B cell (primary cell): ENCODE results near the gene UBR4. TPM values are rescaled to one million over a fixed set of nuclear protein-coding genes. Genes with fewer than 3 reads are reported as not detected.

Experiments
- ATAC-seq: fragments of 200-7000 bp; cut with Tn5 transposase; one replicate; pipeline ENCODE4 v1.10.0; 2021; ENCODE audit warnings: low read depth, mild to moderate bottlenecking, moderate number of reproducible peaks, moderate library complexity
- CTCF ChIA-PET: fragments of 350-600 bp; sonication (Branson Sonifier 250); formaldehyde crosslinking; loops from one replicate; lab custom pipeline; 2021; ENCODE audit warnings: antibody characterized with exemption, inconsistent platforms; lab: Charles Lee
- POLR2A ChIA-PET: fragments of 350-600 bp; sonication (Branson Sonifier 250); formaldehyde crosslinking; loops from one replicate; lab custom pipeline; 2021; ENCODE audit warnings: antibody characterized with exemption; lab: Charles Lee
- DNase-seq: peaks from one replicate; pipeline ENCODE4 v3.0.0; 2013
- H2AFZ ChIP-seq: 2 replicates; pipeline ENCODE4 v1.6.1; 2012; ENCODE audit warnings: mild to moderate bottlenecking, low read depth, low read length; ENCODE audit not compliant: insufficient read depth, poor library complexity, severe bottlenecking
- H3K27ac ChIP-seq, 2 donors: 1 replicate in 1 of 2; 2 replicates in 1 of 2; pipeline ENCODE4 v1.5.1; 2012 to 2013; ENCODE audit warnings: low read length in 2 of 2, mild to moderate bottlenecking in 2 of 2, moderate library complexity in 1 of 2
- H3K27me3 ChIP-seq, 4 experiments: fragments of 200-600 bp in 1 of 4; sonication (generic) in 1 of 4; replicated peaks in 1 of 4; 1 replicate in 2 of 4; 2 replicates in 2 of 4; pipeline versions ENCODE4 v1.6.1 to v1.7.0; 2013 to 2016; ENCODE audit warnings: low read length in 3 of 4, mild to moderate bottlenecking in 2 of 4, mixed read lengths in 1 of 4, moderate library complexity in 1 of 4; ENCODE audit not compliant: insufficient read depth in 4 of 4, control insufficient read depth in 3 of 4; ENCODE audit errors: control extremely low read depth in 1 of 4
- H3K36me3 ChIP-seq, 2 experiments: replicated peaks in 1 of 2; 1 replicate in 1 of 2; 2 replicates in 1 of 2; pipeline versions ENCODE4 v1.6.1 to v1.7.1; 2013; ENCODE audit warnings: low read length in 1 of 2; ENCODE audit not compliant: insufficient read depth in 2 of 2, control insufficient read depth in 1 of 2; ENCODE audit errors: control extremely low read depth in 1 of 2, extremely low read depth in 1 of 2
- H3K4me1 ChIP-seq, 2 donors: fragments of 200-600 bp in 1 of 2; sonication (generic) in 1 of 2; 1 replicate in 1 of 2; 2 replicates in 1 of 2; pipeline versions ENCODE4 v1.5.1 to v1.6.1; 2013 to 2017; ENCODE audit warnings: low read length in 2 of 2; ENCODE audit not compliant: control insufficient read depth in 2 of 2, insufficient read depth in 2 of 2
- H3K4me2 ChIP-seq: replicated peaks from 2 replicates; pipeline ENCODE3; 2012; ENCODE audit warnings: mild to moderate bottlenecking, low read depth, low read length; ENCODE audit not compliant: poor library complexity, severe bottlenecking
- H3K4me3 ChIP-seq, 5 experiments: fragments of 200-600 bp in 1 of 5; sonication (generic) in 1 of 5; 1 replicate in 3 of 5; 2 replicates in 2 of 5; pipeline versions ENCODE4 v1.5.1 to v1.7.0; 2011 to 2016; ENCODE audit warnings: low read length in 4 of 5, mild to moderate bottlenecking in 4 of 5, low read depth in 2 of 5, control low read depth in 1 of 5, moderate library complexity in 1 of 5; ENCODE audit not compliant: insufficient read depth in 1 of 5; ENCODE audit errors: control extremely low read depth in 1 of 5, extremely low read depth in 1 of 5
- H3K79me2 ChIP-seq: fragments of 200-600 bp; sonication (generic); one replicate; pipeline ENCODE4 v1.6.0; 2016; ENCODE audit warnings: low read length; ENCODE audit not compliant: control insufficient read depth, insufficient read depth
- H3K9ac ChIP-seq: fragments of 200-600 bp; sonication (generic); 2 replicates; pipeline ENCODE4 v1.6.1; 2017; ENCODE audit warnings: mild to moderate bottlenecking, low read length, moderate library complexity
- H3K9me3 ChIP-seq, 3 donors: one replicate each; pipeline versions ENCODE4 v1.6.1 to v1.7.1; 2013; ENCODE audit warnings: low read length in 2 of 3; ENCODE audit not compliant: control insufficient read depth in 2 of 3, insufficient read depth in 1 of 3; ENCODE audit errors: control extremely low read depth in 1 of 3
- H4K20me1 ChIP-seq: 2 replicates; pipeline ENCODE4 v1.6.0; 2012; ENCODE audit warnings: mild to moderate bottlenecking, low read length; ENCODE audit not compliant: insufficient read depth, control insufficient read depth, poor library complexity, severe bottlenecking
- H3K27ac Mint-ChIP-seq: one replicate; pipeline ENCODE4 v1.8.0; 2021; ENCODE audit warnings: mixed read lengths
- H3K27me3 Mint-ChIP-seq: one replicate; pipeline ENCODE4 v1.8.0; 2021; ENCODE audit warnings: mixed read lengths
- H3K4me1 Mint-ChIP-seq: one replicate; pipeline ENCODE4 v1.8.0; 2021; ENCODE audit warnings: mixed read lengths
- H3K4me3 Mint-ChIP-seq: one replicate; pipeline ENCODE4 v1.8.0; 2021; ENCODE audit warnings: mixed read lengths
- H3K9me3 Mint-ChIP-seq: one replicate; pipeline ENCODE4 v1.8.0; 2022; ENCODE audit warnings: mixed read lengths; ENCODE audit not compliant: insufficient read depth
- CTCF ChIP-seq: fragments of 200-600 bp; IDR thresholded peaks from one replicate; pipeline ENCODE4 v1.8.0; 2022; ENCODE audit warnings: antibody characterized with exemption, mild to moderate bottlenecking
- EZH2 ChIP-seq: IDR thresholded peaks from 2 replicates; pipeline ENCODE4 v1.6.1; 2012; ENCODE audit warnings: borderline replicate concordance, low read depth, mild to moderate bottlenecking, moderate library complexity, low read length; ENCODE audit not compliant: insufficient read depth, poor library complexity, severe bottlenecking
- WGBS: methylation state at CpG from one replicate; pipeline ENCODE4 v1.1.5; 2013; ENCODE audit warnings: missing lambda C conversion rate; ENCODE audit not compliant: insufficient coverage; 5-methylcytosine and 5-hydroxymethylcytosine counted together
- intact Hi-C: fragments of 100-400 bp; cut with micrococcal nuclease; formaldehyde crosslinking; loops from one replicate; pipeline ENCODE4 v1.10.0; 2022
- polyA plus RNA-seq: library from polyadenylated mRNA; depleted of rRNA; stranded (reverse); fragments of >200 nt; gene quantifications from 2 replicates; pipeline ENCODE4 v1.2.3, GENCODE V29; 2012
- total RNA-seq, 2 donors: library from RNA; stranded (reverse); fragments of 120-200 nt in 1 of 2; gene quantifications; 1 replicate in 1 of 2; 2 replicates in 1 of 2; pipeline versions ENCODE4 v1.2.3 to v1.2.4, GENCODE V29; 2013 to 2022

Gene UBR4
- total and polyA plus RNA-seq, 2 donors (not counting 1 experiment from before 2014, with no cell fraction given), result 90.0 to 190 TPM

- H3K79me2 ChIP-seq, result peaks cover 95% of the 10 kb centered on the region
- ChIA-PET POLR2A (no interaction called here), CTCF (no interaction called here)
- no peak overlapping the region for H3K4me3 ChIP-seq
- H3K36me3 ChIP-seq, result peaks cover 0 to 17% of the 10 kb centered on the region in 2 experiments
- no peak overlapping the region for H3K9ac ChIP-seq
- ATAC-seq (no peak), DNase-seq (no peak)
- Mint-ChIP-seq H3K27me3 (no peaks in the 10 kb centered on the region), H3K9me3 (no peaks in the 10 kb centered on the region), H3K4me3 (no peak overlapping the region), H3K4me1 (peaks cover 60% of the 10 kb centered on the region), H3K27ac (no peak overlapping the region)
- H4K20me1 ChIP-seq, result peaks cover 79% of the 10 kb centered on the region
- H3K9me3 ChIP-seq, result no peaks in the 10 kb centered on the region
- 80% methylated on average over 1 of the region's 5 CpGs for WGBS
- no peaks in the 10 kb centered on the region for H3K27me3 ChIP-seq
- TF ChIP-seq EZH2 (no peak), CTCF (no peak)
- H3K4me2 ChIP-seq, result no peak overlapping the region
- H3K4me1 ChIP-seq, result peaks cover 21 to 29% of the 10 kb centered on the region in 2 donors
- H2AFZ ChIP-seq, result no peak overlapping the region
- H3K27ac ChIP-seq, result no peak overlapping the region
- intact Hi-C loops, result no loop called here
Observed at GRCh38 chr1:19205845-19206244, 4.2 kb downstream of the UBR4 start.

DNA sequence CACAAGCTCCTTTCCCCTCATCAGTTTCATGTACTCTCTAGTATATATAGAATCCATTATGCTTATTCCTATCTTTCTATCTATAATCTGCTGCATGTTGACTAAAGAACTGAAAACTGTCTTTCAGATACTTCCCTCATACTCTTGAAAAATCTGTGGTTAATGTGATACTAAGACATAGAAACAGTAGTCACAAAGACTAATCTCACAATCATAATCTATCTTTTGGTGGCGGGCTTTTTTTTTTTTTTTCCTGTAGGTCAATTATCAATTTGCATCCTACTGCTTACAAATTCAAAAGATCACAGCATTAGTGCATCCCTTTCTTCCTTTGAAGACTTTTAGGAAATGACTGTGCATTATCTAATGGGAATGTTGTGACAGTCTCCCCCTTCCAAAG lies 4.7 kb downstream of the UBR4 start:
- no peak overlapping the region for H3K27ac Mint-ChIP-seq

More for the DNA sequence above, 4.7 kb downstream of the UBR4 start:
- H3K4me2 ChIP-seq, result no peak overlapping the region
- H3K9me3 Mint-ChIP-seq, result no peaks in the 10 kb centered on the region
- H3K4me3 ChIP-seq, result no peak overlapping the region
- no peak overlapping the region for H3K4me3 Mint-ChIP-seq
- H3K27me3 Mint-ChIP-seq, result no peaks in the 10 kb centered on the region
- DNase-seq (no peak), ATAC-seq (no peak)
- H3K4me1 Mint-ChIP-seq, result peaks cover 55% of the 10 kb centered on the region
- WGBS, result no CpG with 5 or more reads among the region's 1 CpG
- no peaks in the 10 kb centered on the region for H3K9me3 ChIP-seq
- CTCF ChIA-PET, result no interaction called here
- TF ChIP-seq CTCF (no peak), EZH2 (no peak)
- H3K4me1 ChIP-seq, result peaks cover 19 to 26% of the 10 kb centered on the region in 2 donors
- POLR2A ChIA-PET, result no interaction called here
- no peak overlapping the region for H3K27ac ChIP-seq
- no peak overlapping the region for H3K9ac ChIP-seq
- peaks cover 95% of the 10 kb centered on the region for H3K79me2 ChIP-seq
- intact Hi-C loops, result no loop called here
- peaks cover 83% of the 10 kb centered on the region for H4K20me1 ChIP-seq
- peaks cover 0 to 22% of the 10 kb centered on the region in 2 experiments for H3K36me3 ChIP-seq
- H2AFZ ChIP-seq, result no peak overlapping the region
- no peaks in the 10 kb centered on the region for H3K27me3 ChIP-seq
